ENCODE data around the gene ZFYVE28. TPM values are rescaled to one million over a fixed set of nuclear protein-coding genes. Genes with fewer than 3 reads are reported as not detected.

ZFYVE28 gene
- total RNA-seq, 2 donors from 2014 or later, result 29.6 to 31.6 TPM

DNA sequence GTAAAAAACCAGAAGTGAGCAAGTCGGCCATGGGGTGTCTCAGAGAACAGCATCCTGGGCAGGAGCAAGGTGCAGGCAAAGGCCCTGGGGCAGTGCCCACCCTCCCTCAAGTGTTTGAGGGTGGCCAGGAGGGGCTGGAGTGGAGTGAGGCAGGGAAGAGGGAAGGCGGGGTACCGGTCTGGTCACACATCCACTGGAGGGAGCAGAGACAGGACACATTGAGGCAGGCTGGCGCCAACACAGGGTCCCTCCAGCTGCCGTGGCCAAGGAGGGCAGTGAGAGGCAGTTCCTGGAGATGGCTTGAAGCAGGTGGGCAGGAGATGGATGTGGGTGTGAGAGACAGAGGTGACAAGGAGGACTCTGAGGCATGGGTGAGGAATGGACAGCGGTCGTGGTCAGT is 30.1 kb upstream of the ZFYVE28 start:
- Histone ChIP-seq H3K27me3 (no peaks in the 10 kb centered on the region), H3K27ac (no peak overlapping the region), H3K9ac (ENCODE audit: low read depth in 2 of 2, low read length in 2 of 2) (no peak overlapping the region), H3K4me1 (no peaks in the 10 kb centered on the region), H3K36me3 (no peaks in the 10 kb centered on the region), H3K4me3 (no peak overlapping the region), H3K9me3 (no peaks in the 10 kb centered on the region)
- no peak for TF ChIP-seq CTCF (IDR thresholded peaks at IDR 0.05)
- intact Hi-C loops (cut with DNase I), result no loop called here
- DNase-seq, result no peak

DNA sequence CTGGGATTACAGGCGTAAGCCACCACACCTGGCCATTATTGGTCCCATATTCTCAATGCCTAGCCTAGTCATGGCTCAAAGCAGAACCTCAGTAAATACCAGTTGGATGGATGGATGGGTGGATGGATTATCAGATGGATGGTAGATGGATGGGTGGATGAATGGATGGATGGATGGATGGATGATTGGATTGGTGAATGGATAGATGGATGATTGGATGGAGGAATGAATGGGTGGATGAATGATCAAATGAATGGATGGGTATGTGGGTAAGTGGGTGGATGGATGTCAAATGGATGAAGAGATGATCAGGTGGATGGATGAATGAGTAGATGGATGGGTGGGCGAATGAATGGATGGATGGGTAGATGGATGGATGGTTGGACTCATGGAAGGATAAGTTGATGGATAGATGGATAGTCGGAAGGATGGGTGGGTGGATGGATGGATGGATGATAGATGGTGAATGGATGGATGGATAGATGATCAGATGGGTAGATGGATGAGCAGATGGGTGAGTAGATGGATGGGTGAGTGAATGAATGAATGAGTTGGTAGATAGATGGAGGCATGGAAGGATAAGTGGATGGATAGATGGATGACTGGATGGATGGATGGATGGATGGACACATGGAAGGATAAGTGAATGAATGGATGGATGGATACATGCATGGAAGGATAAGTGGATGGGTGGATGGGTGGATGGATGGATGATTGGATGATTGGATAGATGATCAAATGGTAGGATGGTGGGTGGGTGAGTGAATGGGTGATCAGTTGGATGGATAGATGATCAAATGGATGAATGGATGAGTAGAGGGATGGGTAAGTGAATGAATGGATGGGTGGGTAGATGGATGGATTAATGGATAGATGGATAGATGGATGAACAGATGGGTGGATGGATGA is 28.5 kb upstream of the ZFYVE28 start:
- Histone ChIP-seq H3K9ac (ENCODE audit: low read depth in 2 of 2, low read length in 2 of 2) (no peak overlapping the region), H3K9me3 (no peaks in the 10 kb centered on the region), H3K4me3 (no peak overlapping the region), H3K27me3 (no peaks in the 10 kb centered on the region), H3K27ac (no peak overlapping the region), H3K36me3 (no peaks in the 10 kb centered on the region), H3K4me1 (no peaks in the 10 kb centered on the region)
- no peak for TF ChIP-seq CTCF (IDR thresholded peaks at IDR 0.05)
- intact Hi-C loops (cut with DNase I), result no loop called here
- DNase-seq, result no peak

DNA sequence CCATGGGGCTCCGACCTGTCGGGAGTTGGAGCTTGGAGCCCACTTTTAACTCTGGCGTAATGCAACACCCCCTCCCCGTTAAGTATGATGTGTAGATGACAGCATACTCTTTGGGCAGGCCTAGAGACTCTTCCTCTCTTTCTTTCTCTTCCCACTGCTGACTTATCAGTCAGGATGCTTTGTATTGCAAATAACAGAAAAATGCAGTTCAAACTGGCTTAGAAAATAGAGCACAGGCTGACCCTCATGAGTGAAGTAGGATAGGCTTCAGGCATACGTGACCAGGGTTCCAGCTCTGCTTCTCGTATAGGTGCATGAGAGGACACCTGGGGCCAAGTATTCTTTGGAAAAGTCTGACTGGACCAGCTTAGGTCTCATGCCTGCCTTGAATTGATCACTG is 27.1 kb upstream of the ZFYVE28 start:
- TF ChIP-seq CTCF (IDR thresholded peaks at IDR 0.05), result no peak
- Histone ChIP-seq H3K9ac (ENCODE audit: low read depth in 2 of 2, low read length in 2 of 2) (no peak overlapping the region), H3K4me3 (no peak overlapping the region), H3K27me3 (no peaks in the 10 kb centered on the region), H3K27ac (no peak overlapping the region), H3K36me3 (no peaks in the 10 kb centered on the region), H3K4me1 (no peaks in the 10 kb centered on the region), H3K9me3 (no peaks in the 10 kb centered on the region)
- DNase-seq, result no peak
- intact Hi-C loops (cut with DNase I), result no loop called here

DNA sequence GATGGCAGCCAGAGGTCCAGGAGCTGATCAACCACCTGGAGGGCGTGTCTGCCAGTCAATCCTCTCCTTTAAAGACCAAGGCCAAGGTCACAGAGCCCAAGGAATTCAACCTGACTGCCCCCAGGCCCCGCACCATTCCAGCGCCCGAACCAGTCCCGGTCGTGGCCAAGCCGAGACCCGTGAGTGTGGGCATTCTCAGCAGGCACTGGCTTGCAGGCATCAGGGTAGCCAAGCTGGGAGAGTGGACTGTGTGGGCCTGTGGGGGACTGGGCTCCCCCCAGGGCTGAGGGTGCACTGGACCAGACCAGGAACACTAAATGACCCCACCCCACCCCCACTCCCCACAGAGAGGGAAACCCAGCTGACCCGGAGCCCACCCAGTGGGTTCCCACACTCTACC is 26.7 kb upstream of the ZFYVE28 start:
- H3K36me3 ChIP-seq, result no peaks in the 10 kb centered on the region
- no peaks in the 10 kb centered on the region for H3K27me3 ChIP-seq
- no peak overlapping the region for H3K9ac ChIP-seq (ENCODE audit: low read depth in 2 of 2, low read length in 2 of 2)
- no peak overlapping the region for H3K4me3 ChIP-seq
- DNase-seq, result no peak
- H3K9me3 ChIP-seq, result no peaks in the 10 kb centered on the region
- H3K27ac ChIP-seq, result no peak overlapping the region
- H3K4me1 ChIP-seq, result no peaks in the 10 kb centered on the region
- no peak for TF ChIP-seq CTCF (IDR thresholded peaks at IDR 0.05)
- intact Hi-C loops (cut with DNase I), result no loop called here

GRCh38 chr4:2443956-2444740 is 25.7 kb upstream of the ZFYVE28 start:
- Histone ChIP-seq H3K9ac (ENCODE audit: low read depth in 2 of 2, low read length in 2 of 2) (no peak overlapping the region), H3K36me3 (no peaks in the 10 kb centered on the region), H3K9me3 (no peaks in the 10 kb centered on the region), H3K4me1 (no peaks in the 10 kb centered on the region), H3K27me3 (no peaks in the 10 kb centered on the region), H3K4me3 (no peak overlapping the region), H3K27ac (no peak overlapping the region)
- intact Hi-C loops (cut with DNase I), result loop anchor here (5.0 kb wide), 2 partner anchors 162 to 222 kb away; no protein-coding TSS in a partner anchor
- DNase-seq, result no peak
- TF ChIP-seq CTCF (IDR thresholded peaks at IDR 0.05), result no peak

Measured in colonic mucosa (tissue), 4 donors.